MG63 (cell line): Measurements from ENCODE around the gene PRR15. TPM values are rescaled to one million over a fixed set of nuclear protein-coding genes. Genes with fewer than 3 reads are reported as not detected.

Experiments
- DNase-seq: peaks from one replicate; pipeline ENCODE4 v3.0.0-alpha.2; 2020
- H3K27me3 ChIP-seq: fragments of 250-450 bp; sonication (Bioruptor Pico); 2 replicates; pipeline ENCODE4 v1.5.1; 2020; ENCODE audit warnings: mild to moderate bottlenecking, moderate library complexity
- H3K36me3 ChIP-seq: fragments of 250-450 bp; sonication (Bioruptor Pico); 2 replicates; pipeline ENCODE4 v1.5.1; 2020; ENCODE audit warnings: mild to moderate bottlenecking, moderate library complexity
- H3K4me3 ChIP-seq: fragments of 250-450 bp; sonication (Bioruptor Pico); 2 replicates; pipeline ENCODE4 v1.5.1; 2020; ENCODE audit warnings: mild to moderate bottlenecking, moderate library complexity
- H3K9me3 ChIP-seq: fragments of 250-450 bp; sonication (Bioruptor Pico); 2 replicates; pipeline ENCODE4 v1.5.1; 2020; ENCODE audit warnings: mild to moderate bottlenecking, moderate library complexity
- total RNA-seq: library from RNA; depleted of rRNA; stranded (reverse); fragments of >200 nt; shearing (Covaris generic); gene quantifications from 2 replicates; pipeline ENCODE4 v1.2.3, GENCODE V29; 2014; ENCODE audit warnings: low replicate concordance

Gene PRR15
- total RNA-seq, 1 experiment from 2014 or later: not detected

GRCh38 chr7:29598137-29598536, 34.5 kb downstream of the PRR15 start:
- Histone ChIP-seq H3K27me3 (no peaks in the 10 kb centered on the region), H3K36me3 (no peaks in the 10 kb centered on the region)

GRCh38 chr7:29598613-29599012, 35.0 kb downstream of the PRR15 start:
- Histone ChIP-seq H3K36me3 (no peaks in the 10 kb centered on the region), H3K27me3 (no peaks in the 10 kb centered on the region), H3K9me3 (no peaks in the 10 kb centered on the region), H3K4me3 (no peak overlapping the region)
- no peak for DNase-seq

More at GRCh38 chr7:29598137-29598536, 34.5 kb downstream of the PRR15 start:
- DNase-seq: no peak
- no peaks in the 10 kb centered on the region for H3K9me3 ChIP-seq
- H3K4me3 ChIP-seq: no peak overlapping the region

DNA sequence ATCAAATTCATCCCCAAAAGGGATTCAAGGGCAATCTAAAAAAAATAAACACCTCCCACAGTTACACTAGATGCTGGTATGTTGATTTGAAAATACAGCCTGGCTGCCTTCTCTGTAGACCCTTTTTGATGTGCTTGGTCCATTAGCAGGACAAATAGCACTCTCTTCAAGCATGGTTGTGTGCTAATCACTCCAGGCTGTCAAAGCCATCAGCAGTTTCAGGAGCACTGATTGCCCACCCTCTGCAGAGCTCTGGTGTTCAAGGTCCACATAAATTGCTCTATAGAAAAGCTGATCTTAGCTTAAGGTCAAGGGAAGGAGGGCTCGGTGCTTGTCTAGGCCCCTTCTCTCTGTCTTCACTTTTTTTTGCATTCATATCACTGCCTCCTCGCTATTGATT, 35.4 kb downstream of the PRR15 start:
- H3K9me3 ChIP-seq: no peaks in the 10 kb centered on the region
- H3K36me3 ChIP-seq: no peaks in the 10 kb centered on the region
- H3K27me3 ChIP-seq: no peaks in the 10 kb centered on the region
- no peak for DNase-seq
- no peak overlapping the region for H3K4me3 ChIP-seq

DNA sequence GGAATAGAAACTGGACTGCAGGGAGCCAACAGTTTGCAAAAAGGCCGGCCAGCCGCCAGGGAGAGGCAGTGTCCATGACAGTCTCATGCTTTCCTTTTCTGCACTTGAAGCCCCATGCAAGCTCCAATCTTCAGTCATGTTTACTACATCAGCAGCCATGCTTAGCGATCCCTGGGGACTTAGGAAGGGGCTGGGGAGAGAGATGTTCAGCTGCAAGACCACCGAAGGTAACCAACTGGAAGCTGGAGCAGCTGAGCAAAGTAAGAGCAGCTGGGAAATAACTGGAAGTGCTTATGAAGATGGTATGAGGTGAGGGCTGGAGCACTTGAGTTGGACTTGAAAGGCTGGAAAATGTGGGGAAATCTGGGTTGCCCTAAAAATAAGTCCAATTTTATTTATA, 37.0 kb downstream of the PRR15 start:
- Histone ChIP-seq H3K27me3 (no peaks in the 10 kb centered on the region), H3K9me3 (no peaks in the 10 kb centered on the region), H3K4me3 (no peak overlapping the region), H3K36me3 (no peaks in the 10 kb centered on the region)
- no peak for DNase-seq

DNA sequence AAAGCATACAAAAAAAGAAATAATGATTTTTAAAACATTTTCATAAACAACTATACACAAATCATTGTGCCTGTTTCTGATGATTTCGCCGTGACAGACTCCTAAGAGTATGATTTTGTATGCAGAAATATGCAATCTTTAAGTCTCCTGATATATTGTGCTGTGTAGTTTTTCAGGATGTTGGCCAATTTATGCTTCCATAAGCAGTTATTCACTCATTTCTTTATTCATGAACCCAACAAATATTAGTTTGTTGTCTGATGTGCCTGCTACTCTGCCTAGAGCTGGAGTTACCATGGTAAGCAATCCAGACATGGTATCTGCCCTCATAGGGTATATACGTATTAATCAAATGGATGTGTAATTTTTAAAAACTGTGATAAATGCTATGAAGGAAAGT, 40.4 kb downstream of the PRR15 start:
- H3K9me3 ChIP-seq: no peaks in the 10 kb centered on the region
- H3K4me3 ChIP-seq: no peak overlapping the region
- H3K27me3 ChIP-seq: no peaks in the 10 kb centered on the region
- no peaks in the 10 kb centered on the region for H3K36me3 ChIP-seq
- no peak for DNase-seq

DNA sequence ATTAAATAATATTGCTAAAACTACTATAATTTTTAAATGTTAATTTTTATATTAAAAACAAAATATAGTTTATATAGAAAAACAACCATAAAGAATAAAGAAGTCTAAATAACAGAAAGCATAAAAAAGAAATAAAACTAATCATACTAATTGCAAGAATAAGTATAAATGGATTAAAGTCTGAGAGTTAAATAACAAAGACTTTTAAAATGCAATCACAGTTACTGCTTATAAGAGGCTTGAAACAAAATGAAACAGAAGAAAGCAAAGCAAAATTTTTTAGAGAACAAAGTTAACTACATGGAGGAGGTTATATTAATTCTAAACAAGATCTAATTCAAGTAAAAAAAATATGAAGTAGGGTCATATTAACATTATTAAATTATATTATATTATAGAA, 41.1 kb downstream of the PRR15 start:
- Histone ChIP-seq H3K9me3 (no peaks in the 10 kb centered on the region), H3K27me3 (no peaks in the 10 kb centered on the region), H3K36me3 (no peaks in the 10 kb centered on the region), H3K4me3 (no peak overlapping the region)
- DNase-seq: no peak

- Histone ChIP-seq H3K4me3 (no peak overlapping the region), H3K27me3 (no peaks in the 10 kb centered on the region), H3K36me3 (no peaks in the 10 kb centered on the region), H3K9me3 (no peaks in the 10 kb centered on the region)
- no peak for DNase-seq
Observed at GRCh38 chr7:29605671-29606070, 42.0 kb downstream of the PRR15 start.

- H3K27me3 ChIP-seq: no peaks in the 10 kb centered on the region
- peak; percentile 49 for DNase-seq
- H3K36me3 ChIP-seq: no peaks in the 10 kb centered on the region
- no peak overlapping the region for H3K4me3 ChIP-seq
- no peaks in the 10 kb centered on the region for H3K9me3 ChIP-seq
Observed at GRCh38 chr7:29606287-29606721, 42.7 kb downstream of the PRR15 start.

- H3K36me3 ChIP-seq: no peaks in the 10 kb centered on the region
Observed at GRCh38 chr7:29606830-29607229, 43.2 kb downstream of the PRR15 start.

GRCh38 chr7:29607259-29607658, 43.6 kb downstream of the PRR15 start:
- H3K4me3 ChIP-seq: no peak overlapping the region
- no peaks in the 10 kb centered on the region for H3K36me3 ChIP-seq
- peaks cover 4% of the 10 kb centered on the region; the same call in 1 of the 2 replicates for H3K9me3 ChIP-seq
- H3K27me3 ChIP-seq: no peaks in the 10 kb centered on the region
- DNase-seq: no peak

More at GRCh38 chr7:29606830-29607229, 43.2 kb downstream of the PRR15 start:
- H3K9me3 ChIP-seq: peaks cover 3% of the 10 kb centered on the region; the same call in 1 of the 2 replicates
- no peak for DNase-seq
- no peaks in the 10 kb centered on the region for H3K27me3 ChIP-seq
- H3K4me3 ChIP-seq: no peak overlapping the region

DNA sequence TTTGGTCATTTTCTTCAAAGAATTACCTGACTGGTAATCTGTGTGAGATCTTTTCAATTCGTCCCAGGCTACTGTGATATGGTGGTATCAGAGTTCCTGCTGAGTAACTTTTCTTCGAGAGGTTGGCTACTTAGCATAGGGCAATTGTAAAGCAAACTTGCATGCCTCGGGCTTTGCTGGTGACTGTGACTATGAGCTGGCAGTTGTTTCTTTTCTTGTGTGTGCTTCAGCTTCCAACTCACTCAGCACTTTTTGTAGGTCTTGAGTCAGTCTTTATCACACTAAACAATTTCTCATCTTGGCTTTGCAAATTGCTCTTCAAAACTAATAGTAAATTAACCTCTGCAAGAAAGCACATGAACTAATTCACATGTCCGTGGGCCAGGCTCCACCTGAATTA, 44.3 kb downstream of the PRR15 start:
- DNase-seq: peak; percentile 62
- H3K9me3 ChIP-seq: peaks cover 4% of the 10 kb centered on the region; the same call in 1 of the 2 replicates
- no peaks in the 10 kb centered on the region for H3K27me3 ChIP-seq
- no peak overlapping the region for H3K4me3 ChIP-seq
- H3K36me3 ChIP-seq: no peaks in the 10 kb centered on the region

GRCh38 chr7:29609162-29610037, 45.8 kb downstream of the PRR15 start:
- Histone ChIP-seq H3K9me3 (peaks cover 4% of the 10 kb centered on the region; the same call in 1 of the 2 replicates), H3K36me3 (no peaks in the 10 kb centered on the region), H3K27me3 (no peaks in the 10 kb centered on the region), H3K4me3 (no peak overlapping the region)
- peak; percentile 40 for DNase-seq

DNA sequence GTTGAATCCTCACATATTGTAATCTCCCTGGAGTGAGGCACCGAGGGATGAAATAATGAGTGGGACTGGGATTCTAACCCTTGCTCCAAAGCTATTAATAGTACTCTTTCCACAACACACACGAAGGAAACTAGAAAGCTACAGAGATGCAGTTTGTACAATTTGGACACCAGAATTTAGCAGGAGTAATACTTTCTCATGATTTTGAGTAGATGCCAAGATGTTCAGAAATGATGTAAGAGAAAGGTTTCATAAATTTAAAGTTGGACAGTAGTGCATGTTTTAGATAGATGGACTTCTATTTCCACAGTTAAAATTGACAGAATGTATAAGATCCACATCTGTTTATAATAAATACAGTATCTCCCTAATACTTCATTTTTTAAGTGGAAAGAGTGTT, 46.5 kb downstream of the PRR15 start:
- peaks cover 4% of the 10 kb centered on the region; the same call in 1 of the 2 replicates for H3K9me3 ChIP-seq
- no peak overlapping the region for H3K4me3 ChIP-seq
- DNase-seq: no peak
- H3K27me3 ChIP-seq: no peaks in the 10 kb centered on the region
- no peaks in the 10 kb centered on the region for H3K36me3 ChIP-seq

- Histone ChIP-seq H3K4me3 (no peak overlapping the region), H3K36me3 (no peaks in the 10 kb centered on the region), H3K9me3 (peaks cover 4% of the 10 kb centered on the region; the same call in 1 of the 2 replicates), H3K27me3 (no peaks in the 10 kb centered on the region)
- DNase-seq: no peak
Observed at GRCh38 chr7:29611941-29612544, 48.4 kb downstream of the PRR15 start.

DNA sequence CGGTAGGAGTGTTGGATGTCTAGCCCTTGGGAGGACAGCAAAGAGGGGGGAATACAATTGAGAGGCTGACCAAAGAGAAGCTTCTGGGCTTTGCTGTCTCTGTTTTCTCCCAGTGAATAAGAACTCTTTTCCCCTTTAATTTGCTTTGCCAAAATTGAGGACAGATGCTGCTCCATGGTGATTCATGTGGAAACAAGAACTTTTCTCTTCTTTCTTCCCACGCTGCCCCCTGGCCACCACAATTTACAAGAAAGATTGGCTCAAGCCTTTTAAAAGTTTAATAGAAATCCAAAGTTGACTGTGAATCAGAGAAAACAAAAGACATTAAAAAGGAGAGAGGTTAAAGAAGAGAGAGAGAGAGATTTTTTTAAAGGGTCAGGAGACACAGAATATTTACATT, 49.0 kb downstream of the PRR15 start:
- peak; percentile 31 for DNase-seq
- Histone ChIP-seq H3K4me3 (no peak overlapping the region), H3K27me3 (no peaks in the 10 kb centered on the region)

GRCh38 chr7:29613100-29613499, 49.5 kb downstream of the PRR15 start:
- H3K27me3 ChIP-seq: no peaks in the 10 kb centered on the region
- DNase-seq: no peak
- peaks cover 4% of the 10 kb centered on the region; the same call in 1 of the 2 replicates for H3K9me3 ChIP-seq
- no peak overlapping the region for H3K4me3 ChIP-seq
- no peaks in the 10 kb centered on the region for H3K36me3 ChIP-seq

More for the DNA sequence above, 49.0 kb downstream of the PRR15 start:
- Histone ChIP-seq H3K36me3 (no peaks in the 10 kb centered on the region), H3K9me3 (peaks cover 4% of the 10 kb centered on the region; the same call in 1 of the 2 replicates)

DNA sequence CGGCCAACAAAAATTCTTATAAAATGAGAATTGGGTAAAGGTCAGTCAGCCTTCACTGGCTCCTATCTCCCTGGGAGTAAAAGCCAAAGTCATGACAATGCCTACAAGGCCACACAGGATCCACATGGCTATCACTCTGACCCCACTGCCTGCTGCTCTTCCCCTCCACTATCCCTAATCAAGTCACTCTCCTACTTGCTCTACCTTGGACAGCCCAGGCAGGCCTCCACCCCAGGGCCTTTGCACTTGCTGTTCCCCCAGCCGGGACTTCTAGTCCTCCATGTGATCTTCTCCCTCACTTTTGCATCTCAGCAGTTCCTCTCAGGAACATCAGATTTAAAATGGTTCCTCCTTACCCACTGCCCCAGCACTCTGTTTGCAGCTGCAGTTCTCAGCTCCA, 50.6 kb downstream of the PRR15 start:
- H3K27me3 ChIP-seq: no peaks in the 10 kb centered on the region
- DNase-seq: no peak
- no peak overlapping the region for H3K4me3 ChIP-seq
- no peaks in the 10 kb centered on the region for H3K36me3 ChIP-seq
- peaks cover 4% of the 10 kb centered on the region; the same call in 1 of the 2 replicates for H3K9me3 ChIP-seq
